Activated T-helper 1 cell treated with anti-CD3 and anti-CD28 coated beads, Interleukin-2, amount 50 U/mL, for 16 hours (primary cell): ENCODE results near the gene NDUFV3.
"Not testable (repeated sequence)": the region's sequence is repeated elsewhere in the genome, so short reads cannot be mapped to it uniquely, and the experiment has no call there.

ENCODE experiments used
- DNase-seq, 2 donors: peaks; one replicate each; pipeline ENCODE4 v3.0.0-alpha.2; 2020; ENCODE audit warnings: low read depth in 1 of 2, low spot score in 1 of 2

Gene NDUFV3

DNA sequence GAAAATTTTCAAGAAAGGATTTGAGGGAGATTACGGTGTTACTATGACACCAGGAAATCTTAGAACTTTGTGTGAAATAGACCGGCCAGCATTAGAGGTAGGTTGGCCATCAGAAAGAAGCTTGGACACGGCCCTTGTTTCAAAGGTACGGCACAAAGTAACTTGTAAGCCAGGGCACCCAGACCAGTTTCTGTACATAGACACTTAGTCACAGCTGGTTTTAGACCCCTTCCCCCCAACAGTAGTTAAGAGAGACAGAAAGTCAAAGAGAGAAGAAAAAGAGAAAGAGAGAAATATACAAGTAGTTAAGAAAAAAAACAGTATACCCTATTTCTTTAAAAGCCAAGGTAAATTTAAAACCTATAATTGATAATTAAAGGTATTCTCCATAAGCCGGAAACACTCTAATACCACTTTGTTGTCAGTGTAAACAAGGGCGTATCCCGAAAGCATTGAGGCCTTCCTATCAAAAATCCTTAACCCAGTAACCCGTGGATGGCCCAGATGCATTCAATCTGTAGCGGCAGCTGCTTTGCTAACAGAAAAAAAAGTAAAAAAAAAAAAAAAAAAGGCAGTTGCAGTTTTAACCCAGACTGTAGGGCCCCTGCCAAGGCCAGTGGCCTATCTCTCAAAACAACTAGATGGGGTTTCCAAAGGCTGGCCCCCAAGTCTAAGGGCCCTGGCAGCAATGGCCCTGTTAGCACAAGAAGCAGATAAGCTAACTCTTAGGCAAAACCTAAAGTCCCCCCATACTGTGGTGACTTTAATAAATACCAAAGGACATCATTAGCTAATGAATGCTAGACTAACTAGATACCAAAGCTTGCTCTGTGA is 40.2 kb downstream of the NDUFV3 start:
- DNase-seq = not testable (repeated sequence)

DNA sequence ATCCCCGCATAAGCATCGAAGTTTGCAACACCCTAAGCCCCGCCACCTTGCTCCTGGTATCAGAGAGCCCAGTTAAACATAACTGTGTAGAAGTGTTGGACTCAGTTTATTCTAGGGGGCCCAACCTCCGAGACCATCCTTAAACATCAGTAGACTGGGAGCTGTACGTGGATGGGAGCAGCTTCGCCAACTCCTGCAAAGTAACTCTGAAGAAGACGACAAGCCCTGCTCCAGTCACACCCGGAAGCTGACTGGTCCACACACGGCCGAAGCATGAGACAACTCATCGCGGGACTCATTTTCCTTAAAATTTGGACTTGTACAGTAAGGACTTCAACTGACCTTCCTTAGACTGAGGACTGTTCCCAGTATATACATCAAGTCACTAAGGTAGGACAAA is 40.9 kb downstream of the NDUFV3 start:
- DNase-seq = not testable (repeated sequence)

DNA sequence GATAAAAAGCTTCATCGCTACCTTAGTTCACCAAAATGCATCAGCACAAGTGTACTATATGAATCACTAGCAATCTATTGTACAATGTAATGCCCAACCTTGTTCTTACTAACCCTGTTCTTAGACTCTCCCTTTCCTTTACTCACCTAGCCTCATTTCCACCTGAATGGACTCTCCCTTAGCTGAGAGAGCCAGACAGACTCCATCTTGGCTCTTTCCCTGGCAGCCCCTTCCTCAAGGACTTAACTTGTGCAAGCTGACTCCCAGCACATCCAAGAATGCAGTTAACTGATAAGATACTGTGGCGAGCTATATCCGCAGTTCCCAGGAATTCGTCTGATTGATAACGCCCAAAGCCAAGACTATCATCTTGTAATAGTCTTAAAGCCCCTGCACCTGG is 43.3 kb downstream of the NDUFV3 start:
- DNase-seq = not testable (repeated sequence)

DNA sequence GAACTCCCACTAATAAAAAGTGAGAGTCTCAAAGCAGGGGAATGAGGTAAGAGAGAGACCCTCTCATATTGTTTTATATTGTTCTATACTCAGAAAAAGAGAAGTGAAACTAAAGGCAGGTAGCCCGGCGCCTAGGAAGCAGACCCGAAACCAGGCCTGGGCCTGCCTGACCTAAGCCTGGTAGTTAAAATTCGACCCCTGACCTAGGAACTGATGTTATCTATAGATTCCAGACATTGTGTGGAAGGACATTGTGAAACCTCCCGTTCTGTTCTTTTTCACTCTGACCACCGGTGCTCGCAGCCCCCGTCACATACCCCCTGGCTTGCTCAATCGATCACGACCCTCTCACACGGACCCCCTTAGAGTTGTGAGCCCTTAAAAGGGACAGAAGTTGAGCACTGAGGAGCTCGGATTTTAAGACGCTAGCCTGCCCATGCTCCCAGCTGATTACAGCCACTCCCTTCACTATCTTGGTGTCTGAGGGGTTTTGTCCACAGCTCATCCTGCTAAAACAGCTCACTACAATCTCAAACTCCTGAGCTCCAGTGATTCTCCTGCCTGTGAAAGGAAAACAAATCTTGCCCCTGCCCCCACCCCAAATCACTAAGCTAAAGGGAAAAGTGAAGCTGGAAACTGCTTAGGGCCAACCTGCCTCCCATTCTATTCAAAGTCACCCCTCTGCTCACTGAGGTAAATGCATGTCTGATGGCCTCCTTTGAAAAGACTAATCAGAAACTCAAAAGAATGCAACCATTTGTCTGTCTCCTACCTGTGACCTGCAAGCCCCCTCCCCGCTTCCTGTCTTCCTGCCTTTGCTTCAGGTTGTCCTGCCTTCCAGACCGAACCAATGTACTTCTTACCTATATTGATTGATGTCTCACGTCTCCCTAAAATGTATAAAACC is 44.2 kb downstream of the NDUFV3 start:
- DNase-seq = not testable (repeated sequence)

DNA sequence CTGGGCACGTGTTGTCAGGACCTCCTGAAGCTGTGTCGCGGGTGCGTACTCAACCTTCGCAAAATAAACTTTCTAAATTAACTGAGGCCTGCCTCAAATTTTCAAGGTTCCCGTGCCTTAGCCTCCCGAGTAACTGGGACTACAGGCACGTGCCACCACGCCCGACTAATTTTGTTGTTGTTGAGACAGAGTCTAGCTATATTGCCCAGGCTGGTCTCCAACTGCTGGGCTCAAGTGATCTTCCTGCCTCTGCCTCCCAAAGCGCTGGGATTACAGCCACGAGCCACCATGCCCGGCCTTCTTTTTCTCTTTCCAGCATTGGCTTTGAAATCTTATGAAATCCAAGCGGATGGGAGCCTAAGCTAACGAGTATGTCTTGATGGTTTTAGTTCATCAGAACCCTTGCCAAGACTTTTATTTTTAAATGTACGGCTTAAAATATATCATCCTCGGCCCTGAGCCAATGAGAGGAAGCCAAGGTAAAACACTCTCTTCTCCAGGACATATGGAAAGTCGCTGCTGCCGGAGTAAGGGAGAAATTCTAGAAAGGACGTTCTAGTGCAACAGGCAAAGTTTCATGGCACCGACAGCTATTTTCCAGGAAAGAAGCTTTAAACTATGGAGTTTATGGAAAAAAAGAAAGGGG is 45.0 kb downstream of the NDUFV3 start:
- no peak for DNase-seq

DNA sequence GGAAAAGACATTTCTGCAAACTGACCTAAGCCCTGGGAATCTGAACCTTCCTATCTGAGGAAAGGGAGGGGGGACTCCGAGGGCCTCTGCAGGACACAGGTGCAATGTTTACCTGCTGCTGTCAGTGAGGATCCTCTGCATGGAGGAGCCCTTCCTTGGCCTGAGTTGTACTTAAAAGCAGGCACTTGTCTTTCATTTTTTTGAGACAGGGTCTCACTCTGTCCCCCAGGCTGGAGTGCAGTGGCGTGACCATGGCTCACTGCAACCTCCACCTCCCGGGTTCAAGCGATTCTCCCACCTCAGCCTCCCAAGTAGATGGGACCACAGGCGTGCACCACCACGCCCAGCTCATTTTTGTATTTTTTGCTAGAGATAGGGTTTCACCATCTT is 45.5 kb downstream of the NDUFV3 start:
- DNase-seq = not testable (repeated sequence)

DNA sequence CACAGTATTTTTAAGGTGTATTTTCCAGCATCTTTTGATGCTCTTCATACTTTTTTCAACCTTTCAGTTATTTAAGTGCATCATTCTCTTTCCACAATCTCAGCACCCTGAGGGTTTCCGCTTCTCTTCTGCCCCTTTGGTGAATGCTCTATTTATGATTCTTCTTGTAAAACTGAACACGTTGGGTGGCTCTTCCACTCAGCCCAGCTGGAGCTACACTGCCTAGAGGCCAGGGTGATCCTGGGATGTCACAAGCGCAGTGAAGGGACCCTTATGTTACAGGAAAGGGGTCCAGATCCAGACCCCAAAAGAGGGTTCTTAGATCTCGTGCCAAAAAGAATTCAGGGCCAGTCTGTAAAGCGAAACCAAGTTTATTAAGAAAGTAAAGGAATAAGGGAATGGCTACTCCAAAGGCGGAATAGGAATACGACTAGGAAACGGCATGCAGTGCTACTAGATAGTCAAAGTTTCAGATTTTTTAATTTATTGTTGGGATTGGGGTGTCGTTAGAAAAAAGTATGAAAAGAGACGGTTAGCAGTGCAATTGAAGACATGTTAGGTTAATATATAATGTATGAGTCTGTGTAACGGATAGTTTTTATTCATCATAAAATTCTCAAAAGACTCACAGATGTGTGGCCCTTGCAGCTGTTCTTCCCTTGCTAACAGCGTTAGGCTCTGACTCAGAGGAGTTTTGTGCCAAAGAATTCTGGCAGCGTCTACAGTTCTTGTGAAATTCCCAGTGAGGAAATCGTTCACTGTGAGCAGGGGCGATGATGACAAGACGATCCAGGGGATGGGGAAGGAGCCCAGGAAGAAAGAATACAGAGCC is 46.7 kb downstream of the NDUFV3 start:
- no peak for DNase-seq

DNA sequence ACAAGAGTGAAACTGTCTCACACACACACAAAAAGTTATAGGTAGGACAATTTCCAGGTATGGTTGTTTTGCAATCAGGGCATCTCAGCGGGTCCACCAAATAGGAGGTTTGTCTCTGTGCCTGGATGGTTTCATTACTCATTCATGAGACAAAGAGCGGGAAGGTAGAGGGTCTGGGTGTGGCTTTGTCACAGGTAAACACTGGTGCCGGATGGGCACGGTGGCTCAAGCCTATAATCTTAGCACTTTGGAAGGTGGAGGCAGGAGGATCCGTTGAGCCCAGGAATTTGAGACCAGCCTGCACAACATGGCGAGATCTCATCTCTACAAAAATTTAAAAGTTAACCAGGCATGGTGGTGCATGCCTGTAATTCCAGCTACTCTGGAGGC is 48.6 kb downstream of the NDUFV3 start:
- no peak for DNase-seq

DNA sequence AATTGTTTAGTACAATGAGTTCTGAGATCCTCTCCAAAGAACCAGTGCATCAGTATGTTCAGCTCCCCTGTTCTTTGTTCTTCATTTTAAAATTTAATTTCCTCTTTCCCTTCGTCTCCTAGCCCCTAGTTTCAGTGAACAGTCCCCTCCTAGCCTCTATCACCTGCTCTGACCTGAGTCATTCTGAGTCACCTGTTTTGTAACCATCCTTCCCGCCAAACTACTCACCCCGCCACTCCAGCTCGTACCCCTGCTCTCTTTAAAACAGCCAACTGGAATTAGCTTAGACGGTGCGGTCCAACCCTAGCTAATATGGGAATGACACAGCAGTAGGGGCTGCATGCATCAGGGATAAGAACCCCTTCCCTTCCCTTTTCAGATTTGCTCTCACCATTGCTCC is 49.1 kb downstream of the NDUFV3 start:
- DNase-seq = no peak

DNA sequence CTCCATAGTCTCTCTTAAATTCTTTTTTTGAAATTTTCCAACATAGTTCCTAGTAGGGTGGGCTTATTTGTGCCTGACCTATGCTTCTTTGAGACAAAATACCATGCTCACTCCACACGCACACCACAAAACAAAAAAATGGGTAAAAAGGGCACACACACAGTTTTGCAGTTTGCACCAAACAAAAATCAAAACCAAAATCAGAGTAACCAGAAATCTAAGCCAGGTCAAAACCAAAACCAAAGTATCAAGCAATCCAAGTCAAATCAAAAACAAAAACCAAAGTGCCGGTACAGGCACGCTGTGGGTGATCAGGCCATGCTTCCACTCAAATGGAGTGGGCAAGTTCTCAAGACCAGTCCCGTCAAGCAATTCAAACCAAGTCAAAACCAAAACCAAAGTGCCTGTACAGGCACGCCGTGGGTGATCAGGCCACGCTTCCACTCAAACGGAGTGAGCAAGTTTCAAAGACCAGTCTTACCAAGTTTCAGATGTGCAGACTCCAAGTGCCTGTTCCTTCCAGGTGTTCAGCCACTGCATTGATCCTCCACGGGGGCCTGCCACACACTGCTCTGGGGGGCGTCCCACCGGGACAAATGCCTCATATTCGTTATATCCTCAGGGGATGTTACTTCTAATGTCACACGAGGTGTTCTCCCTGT is 56.1 kb downstream of the NDUFV3 start:
- not testable (repeated sequence) for DNase-seq

DNA sequence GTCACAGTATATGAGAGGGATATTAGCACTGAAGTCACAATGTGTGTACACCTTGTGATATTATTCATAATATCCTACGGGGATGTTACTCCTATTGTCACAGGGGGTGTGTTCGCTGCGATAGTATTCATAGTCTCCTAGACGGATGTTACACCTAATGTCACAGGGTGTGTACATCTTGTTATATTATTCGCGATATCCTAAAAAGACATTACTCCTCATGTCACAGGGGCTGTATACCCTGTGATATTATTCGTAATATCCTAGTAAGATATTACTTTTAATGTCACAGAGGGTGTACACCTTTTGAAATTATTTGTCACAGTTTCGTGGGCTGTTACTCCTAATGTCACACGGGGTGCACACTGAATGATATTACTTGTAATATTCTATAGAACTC is 58.1 kb downstream of the NDUFV3 start:
- not testable (repeated sequence) for DNase-seq

DNA sequence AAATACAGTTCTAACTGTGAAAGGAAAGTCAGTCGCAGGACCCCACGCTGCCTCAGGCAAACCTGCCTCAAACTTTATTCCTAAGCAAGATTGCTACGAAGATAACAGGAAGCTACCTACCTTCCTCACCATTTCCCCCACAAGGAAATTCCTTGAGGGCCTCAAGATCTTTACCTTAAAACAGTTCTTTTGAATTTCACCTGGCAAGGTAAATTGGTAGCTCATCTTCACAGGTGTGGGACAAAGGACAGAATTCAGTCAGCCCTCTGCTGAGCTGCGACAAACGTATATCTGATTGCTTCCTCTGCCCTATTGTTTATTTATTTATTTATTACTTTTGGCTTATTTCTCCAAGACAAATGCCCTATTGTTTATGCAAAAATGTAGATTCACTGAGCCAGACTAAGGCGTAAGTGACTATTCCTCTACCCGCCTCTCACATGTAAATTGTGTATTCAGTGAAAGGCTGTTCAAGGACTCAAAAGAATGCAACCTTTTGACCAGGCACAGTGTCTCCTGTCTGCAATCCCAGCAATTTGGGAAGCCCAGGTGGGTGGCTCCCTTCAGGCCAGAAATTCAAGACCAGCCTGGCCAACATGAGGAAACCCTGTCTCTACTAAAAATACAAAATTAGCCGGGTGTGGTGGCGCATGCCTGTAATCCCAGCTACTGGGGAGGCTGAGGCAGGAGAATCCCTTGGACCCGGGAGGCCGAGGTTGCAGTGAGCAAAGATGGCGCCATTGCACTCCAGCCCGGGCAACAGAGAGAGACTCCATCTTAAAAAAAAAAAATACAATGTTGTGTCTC is 63.9 kb downstream of the NDUFV3 start:
- DNase-seq = no peak

DNA sequence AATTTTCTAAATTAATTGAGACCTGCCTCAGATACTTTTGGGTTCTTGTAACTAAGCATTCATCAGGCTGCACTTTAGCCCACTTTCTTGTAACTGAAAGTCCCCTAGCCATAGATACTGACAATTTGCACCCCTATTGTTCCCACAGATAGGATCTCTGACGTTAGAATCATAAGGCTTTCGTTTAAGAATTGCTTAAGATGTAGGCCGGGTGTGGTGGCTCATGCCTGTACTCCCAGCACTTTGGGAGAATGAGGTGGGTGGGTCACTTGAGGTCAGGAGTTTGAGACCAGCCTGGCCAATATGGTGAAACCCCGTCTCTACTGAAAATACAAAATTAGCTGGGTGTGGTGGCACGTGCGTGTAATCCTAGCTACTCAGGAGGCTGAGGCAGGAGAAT is 65.0 kb downstream of the NDUFV3 start:
- not testable (repeated sequence) for DNase-seq

DNA sequence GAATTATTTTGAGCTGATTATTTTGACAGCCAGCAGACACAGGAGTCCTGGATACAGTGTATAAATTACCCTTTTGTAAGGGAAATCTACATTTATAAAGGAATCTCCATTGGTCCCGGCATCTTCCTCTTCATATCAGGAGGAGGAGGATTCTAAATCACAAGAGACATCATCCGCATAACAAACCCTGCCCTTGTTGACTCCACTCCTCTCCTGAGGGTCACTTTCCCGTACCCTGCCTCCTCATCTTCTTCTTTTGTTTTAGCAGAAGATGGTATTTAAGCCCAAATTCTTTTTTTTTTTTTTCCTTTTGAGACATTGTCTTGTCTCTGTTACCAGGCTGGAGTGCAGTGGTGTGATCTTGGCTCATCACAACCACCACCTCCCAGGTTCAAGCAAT is 66.6 kb downstream of the NDUFV3 start:
- DNase-seq = no peak

DNA sequence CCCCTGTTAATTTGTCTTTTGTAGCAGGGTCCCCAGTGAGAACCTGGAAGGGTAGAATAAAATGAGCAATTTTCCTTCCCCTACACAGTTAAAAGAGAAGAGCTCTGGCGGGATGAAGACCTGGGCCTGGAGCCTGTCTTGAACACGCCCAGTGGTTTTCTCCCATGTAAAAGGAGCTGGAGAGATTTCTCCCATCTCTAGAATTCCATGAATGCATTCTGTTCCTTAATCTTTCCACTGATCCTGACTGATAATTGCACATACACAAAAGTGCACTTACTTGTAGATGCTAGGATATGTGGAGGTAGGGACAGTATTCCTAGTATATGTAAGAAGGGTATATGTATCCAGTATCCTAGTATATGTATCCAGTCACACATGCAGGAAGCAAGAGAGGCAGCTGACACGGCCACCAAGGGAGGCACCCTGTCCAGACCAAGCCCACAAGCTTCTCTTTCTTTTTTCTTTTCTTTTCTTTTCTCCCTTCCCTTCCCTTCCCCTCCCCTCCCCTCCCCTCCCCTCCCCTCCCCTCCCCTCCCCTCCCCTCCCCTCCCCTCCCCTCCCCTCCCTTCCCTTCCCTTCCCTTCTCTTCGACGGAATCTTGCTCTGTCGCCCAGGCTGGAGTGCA is 69.4 kb downstream of the NDUFV3 start:
- DNase-seq = no peak
